Heart left ventricle (tissue), 13 donors: ENCODE measurements around the gene PHF11.

ENCODE experiments used
- POLR2A ChIP-seq, 2 donors: fragments of 450-650 bp; IDR thresholded peaks; one replicate each; pipeline ENCODE4 v1.6.1; 2017; ENCODE audit warnings: antibody characterized with exemption in 2 of 2, mild to moderate bottlenecking in 2 of 2, moderate library complexity in 2 of 2
- TF ChIP-seq, protein P1 (sequence below), 12 donors: fragments of 200-600 bp; sonication (generic) in 4 of 12; IDR thresholded peaks; one replicate each; pipeline versions ENCODE4 v1.5.0 to v1.8.0; 2018 to 2022; ENCODE audit warnings: antibody characterized with exemption in 12 of 12, mild to moderate bottlenecking in 5 of 12
- donor health status: ischemic (EF 13 %, LVEDD 7.1; RV severe dilation, severe dysfunction).
- donor health status: DM: no; HTN: yes; CAD: no.
- donor health status: DM: no; HTN: no; CAD: no.
- donor health status: ischemic (EF 25% LVEDD 6.9; RV normal size, moderate dysfunction).
- donor health status: ischemic (EF 25% LVEDD 5.7; RV mildly dilated, moderate dysfunction).
- donor health status: ischemic (EF 35%, LVEDD 5.7; RV mildly dilated, moderate dysfunction).
- donor health status: nonischemic (EF 11% LVEDD 7.7; RV severe dilation, severe dysfunction).
- donor health status: DM: yes; HTN: yes; CAD: no.
- donor health status: PGD.
- donor health status: ischemic (EF 29% LVEDD 5.4; RV normal size, mild dysfunction).
- donor health status: nonischemic (EF 23%, LVEDD 6.1; RV moderate dilation, normal function).

DNA sequence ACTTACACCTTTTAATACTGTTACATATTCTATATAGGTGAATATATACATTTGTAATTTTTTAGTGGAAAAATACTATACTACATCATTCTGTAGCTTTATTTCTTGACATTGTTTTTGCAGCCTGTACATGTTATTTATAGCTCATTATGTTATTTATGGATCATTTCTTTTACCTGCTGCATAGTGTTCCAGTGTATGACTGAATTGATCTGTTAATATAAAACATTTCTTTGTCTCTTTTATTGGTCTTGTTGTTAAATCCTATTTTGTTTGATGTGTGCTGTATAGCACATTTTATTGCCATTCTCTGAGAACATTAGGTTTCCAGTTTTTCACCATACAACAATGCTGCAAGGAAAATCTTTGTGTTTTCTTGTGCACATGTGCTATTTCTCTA is 49.3 kb upstream of the PHF11 start:
- TF ChIP-seq, protein P1, sequence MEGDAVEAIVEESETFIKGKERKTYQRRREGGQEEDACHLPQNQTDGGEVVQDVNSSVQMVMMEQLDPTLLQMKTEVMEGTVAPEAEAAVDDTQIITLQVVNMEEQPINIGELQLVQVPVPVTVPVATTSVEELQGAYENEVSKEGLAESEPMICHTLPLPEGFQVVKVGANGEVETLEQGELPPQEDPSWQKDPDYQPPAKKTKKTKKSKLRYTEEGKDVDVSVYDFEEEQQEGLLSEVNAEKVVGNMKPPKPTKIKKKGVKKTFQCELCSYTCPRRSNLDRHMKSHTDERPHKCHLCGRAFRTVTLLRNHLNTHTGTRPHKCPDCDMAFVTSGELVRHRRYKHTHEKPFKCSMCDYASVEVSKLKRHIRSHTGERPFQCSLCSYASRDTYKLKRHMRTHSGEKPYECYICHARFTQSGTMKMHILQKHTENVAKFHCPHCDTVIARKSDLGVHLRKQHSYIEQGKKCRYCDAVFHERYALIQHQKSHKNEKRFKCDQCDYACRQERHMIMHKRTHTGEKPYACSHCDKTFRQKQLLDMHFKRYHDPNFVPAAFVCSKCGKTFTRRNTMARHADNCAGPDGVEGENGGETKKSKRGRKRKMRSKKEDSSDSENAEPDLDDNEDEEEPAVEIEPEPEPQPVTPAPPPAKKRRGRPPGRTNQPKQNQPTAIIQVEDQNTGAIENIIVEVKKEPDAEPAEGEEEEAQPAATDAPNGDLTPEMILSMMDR (IDR thresholded peaks at IDR 0.05): no peak
- no peak for TF ChIP-seq POLR2A (IDR thresholded peaks at IDR 0.05)
